H9 (cell line): ENCODE data around the gene TNFSF9. TPM values are rescaled to one million over a fixed set of nuclear protein-coding genes. Genes with fewer than 3 reads are reported as not detected.

ENCODE experiments used
- total RNA-seq: library from RNA; stranded (reverse); gene quantifications from 2 replicates; pipeline ENCODE4 v1.2.1, GENCODE V29; 2021

Gene TNFSF9
- total RNA-seq, 1 experiment from 2014 or later = 1.9 TPM

Other genes with a start within 250 kb of the TNFSF9 start
- not detected in 2 replicates for gene ACER1, start 197.4 kb upstream of the TNFSF9 start, total RNA-seq
- gene CLPP, start 169.5 kb upstream of the TNFSF9 start, total RNA-seq = 91.6 and 94.3 TPM in 2 replicates
- 81.6 and 85.7 TPM in 2 replicates for gene ALKBH7, start 158.2 kb upstream of the TNFSF9 start, total RNA-seq
- 2.1 and 2.4 TPM in 2 replicates for gene PSPN, start 155.1 kb upstream of the TNFSF9 start, total RNA-seq
- 61.2 and 67.2 TPM in 2 replicates for gene GTF2F1, start 137.9 kb upstream of the TNFSF9 start, total RNA-seq
- 602 and 626 TPM in 2 replicates for gene KHSRP, start 106.2 kb upstream of the TNFSF9 start, total RNA-seq
- 0.20 and 0.42 TPM in 2 replicates for gene SLC25A41, start 97.3 kb upstream of the TNFSF9 start, total RNA-seq
- gene SLC25A23, start 71.2 kb upstream of the TNFSF9 start, total RNA-seq = 35.0 and 42.9 TPM in 2 replicates
- 31.4 and 32.1 TPM in 2 replicates for gene CRB3, start 66.8 kb upstream of the TNFSF9 start, total RNA-seq
- 2.4 TPM in 2 replicates for gene DENND1C, start 49.2 kb upstream of the TNFSF9 start, total RNA-seq
- gene TUBB4A, start 28.7 kb upstream of the TNFSF9 start, total RNA-seq = 19.5 and 20.3 TPM in 2 replicates
- gene CD70, start 60.1 kb downstream of the TNFSF9 start, total RNA-seq = 1.2 and 1.3 TPM in 2 replicates
- not detected in 2 replicates for gene TNFSF14, start 139.1 kb downstream of the TNFSF9 start, total RNA-seq
- 4.9 and 5.9 TPM in 2 replicates for gene C3, start 189.6 kb downstream of the TNFSF9 start, total RNA-seq
- gene GPR108, start 206.6 kb downstream of the TNFSF9 start, total RNA-seq = 38.2 and 39.3 TPM in 2 replicates
- 54.1 and 56.4 TPM in 2 replicates for gene TRIP10, start 208.7 kb downstream of the TNFSF9 start, total RNA-seq
- 17.9 and 22.0 TPM in 2 replicates for gene SH2D3A, start 236.4 kb downstream of the TNFSF9 start, total RNA-seq
- gene VAV1, start 241.7 kb downstream of the TNFSF9 start, total RNA-seq = 0.61 and 0.90 TPM in 2 replicates